Right lobe of liver (tissue), 4 donors: ENCODE results near the gene ATRX.

Source experiments
- CTCF ChIP-seq, 4 donors: fragments of 200-600 bp in 3 of 4; fragments of 450-650 bp in 1 of 4; IDR thresholded peaks; one replicate each; pipeline versions ENCODE4 v1.5.1 to v1.8.0; 2016 to 2022; ENCODE audit warnings: antibody characterized with exemption in 4 of 4, mild to moderate bottlenecking in 2 of 4
- POLR2A ChIP-seq: fragments of 450-650 bp; IDR thresholded peaks from one replicate; pipeline ENCODE4 v1.6.1; 2017; ENCODE audit warnings: antibody characterized with exemption, mild to moderate bottlenecking
- donor health status: DM: no; HTN: no; CAD: no.
- donor health status: DM: no; HTN: no; CAD: no.
- donor health status: DM: no; HTN: yes; CAD: no.

GRCh38 chrX:77510007-77510406, 276.0 kb downstream of the ATRX start:
- TF ChIP-seq CTCF (IDR thresholded peaks at IDR 0.05), result no peak
- TF ChIP-seq POLR2A, result no peak
